Sigmoid colon (tissue), 7 donors: ENCODE results near the gene PTPN1. TPM values are rescaled to one million over a fixed set of nuclear protein-coding genes. Genes with fewer than 3 reads are reported as not detected.

Source experiments
- DNase-seq: peaks from one replicate; pipeline ENCODE4 v3.0.0-alpha.2; 2019
- H3K27ac ChIP-seq, 4 donors: fragments of 200-600 bp; sonication (generic); one replicate each; pipeline ENCODE4 v1.5.1; 2016 to 2019; ENCODE audit warnings: mild to moderate bottlenecking in 1 of 4
- H3K27me3 ChIP-seq, 3 donors: fragments of 200-600 bp; sonication (generic); one replicate each; pipeline ENCODE4 v1.5.1; 2019; ENCODE audit warnings: mild to moderate bottlenecking in 1 of 3
- H3K36me3 ChIP-seq, 4 donors: fragments of 200-600 bp; sonication (generic); one replicate each; pipeline ENCODE4 v1.5.1; 2016 to 2019
- H3K4me1 ChIP-seq, 4 donors: fragments of 200-600 bp; sonication (generic); one replicate each; pipeline ENCODE4 v1.5.1; 2017 to 2019
- H3K4me3 ChIP-seq, 4 donors: fragments of 200-600 bp; sonication (generic); one replicate each; pipeline ENCODE4 v1.5.1; 2017 to 2019; ENCODE audit warnings: mild to moderate bottlenecking in 2 of 4, moderate library complexity in 1 of 4
- H3K9me3 ChIP-seq, 4 donors: fragments of 200-600 bp in 3 of 4; sonication (generic) in 3 of 4; one replicate each; pipeline versions ENCODE4 v1.5.1 to v1.6.1; 2013 to 2019
- EP300 ChIP-seq, 4 donors: sonication (generic); formaldehyde crosslinking; IDR thresholded peaks; one replicate each; pipeline ENCODE4 v1.6.1; 2017; ENCODE audit warnings: antibody characterized with exemption in 4 of 4
- POLR2A ChIP-seq, 2 donors: fragments of 450-650 bp; IDR thresholded peaks; one replicate each; pipeline ENCODE4 v1.6.1; 2016; ENCODE audit warnings: antibody characterized with exemption in 2 of 2, mild to moderate bottlenecking in 2 of 2, moderate library complexity in 2 of 2
- POLR2AphosphoS5 ChIP-seq, 4 donors: sonication (generic); formaldehyde crosslinking; IDR thresholded peaks; one replicate each; pipeline ENCODE4 v1.6.1; 2017; ENCODE audit warnings: antibody characterized with exemption in 4 of 4
- WGBS, 2 donors: extraction: QIAGEN DNeasy Blood & Tissue Kit; methylation state at CpG; one replicate each; pipeline ENCODE4 v1.1.7; 2013; 5-methylcytosine and 5-hydroxymethylcytosine counted together
- intact Hi-C: fragments of 100-400 bp; cut with DNase I; formaldehyde crosslinking; loops from one replicate; pipeline ENCODE4 v1.15.1; 2023
- polyA plus RNA-seq, 3 donors: library from polyadenylated mRNA; stranded (reverse); fragments of 200-250 nt; gene quantifications; one replicate each; pipeline ENCODE4 v1.2.3, GENCODE V29; 2013
- total RNA-seq, 4 donors: library from RNA; depleted of rRNA; stranded (reverse); fragments of >200 nt; gene quantifications; one replicate each; pipeline ENCODE4 v1.1.0, GENCODE V29; 2016
- TF ChIP-seq, protein P1 (sequence below), 4 experiments: fragments of 450-650 bp in 3 of 4; fragments of 200-600 bp in 1 of 4; IDR thresholded peaks; one replicate each; pipeline ENCODE4 v1.5.1; 2016 to 2019; ENCODE audit warnings: antibody characterized with exemption in 4 of 4, mild to moderate bottlenecking in 3 of 4, moderate library complexity in 2 of 4
- donor health status: healthy with polysubstance abuse.
- donor health status: Bipolar disorder and iron deficiency.
- donor health status: healthy.

PTPN1 gene
- total and polyA plus RNA-seq, 7 donors, result 14.4 to 41.5 (median 23.6) TPM

DNA sequence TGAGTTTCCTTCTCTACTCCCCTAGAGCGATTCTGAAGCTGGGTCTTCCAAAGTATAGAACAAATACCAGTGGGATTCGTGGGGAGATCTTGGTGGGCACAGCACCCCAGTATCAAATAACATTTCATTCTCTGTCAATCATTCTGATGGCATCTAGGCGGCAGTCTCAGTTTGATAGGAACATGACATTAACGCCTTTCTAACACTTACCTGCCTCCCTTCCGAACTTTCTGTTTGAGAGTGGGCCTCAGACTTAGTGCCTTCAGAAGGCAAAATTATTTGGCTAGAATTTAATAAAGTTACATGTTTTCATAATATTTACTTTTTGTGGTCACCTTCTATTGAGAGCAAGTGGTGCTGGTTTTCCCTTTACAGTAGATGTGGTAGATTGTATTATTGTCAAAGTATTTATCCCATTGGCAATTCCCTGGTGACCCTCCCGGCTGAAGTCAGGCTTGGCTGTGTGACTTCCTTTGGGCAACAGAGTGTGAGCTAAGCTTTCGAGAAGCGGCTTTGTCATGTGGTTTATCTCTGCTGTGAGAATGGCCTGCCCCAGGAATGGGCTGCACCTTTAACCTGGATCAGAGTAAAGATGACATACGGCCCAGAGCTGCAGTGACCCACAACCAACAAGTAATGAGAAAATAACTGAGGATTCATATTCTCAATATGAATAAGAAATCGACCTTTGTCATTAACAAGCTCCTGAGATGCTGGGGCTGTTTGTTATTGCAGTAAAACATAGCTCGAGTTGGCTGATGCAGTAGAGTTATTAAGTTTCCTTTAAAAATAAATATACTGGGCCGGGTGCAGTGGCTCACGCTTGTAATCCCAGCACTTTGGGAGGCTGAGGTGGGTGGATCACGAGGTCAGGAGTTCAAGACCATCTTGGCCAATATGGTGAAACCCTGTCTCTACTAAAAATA lies 45.2 kb upstream of the PTPN1 start:
- 70 to 81% methylated on average over 14 of the region's 14 CpGs for WGBS, 2 donors
- H3K4me3 ChIP-seq, result no peak overlapping the region
- TF ChIP-seq EP300 (IDR thresholded peaks at IDR 0.05), result no peak
- TF ChIP-seq, protein P1, sequence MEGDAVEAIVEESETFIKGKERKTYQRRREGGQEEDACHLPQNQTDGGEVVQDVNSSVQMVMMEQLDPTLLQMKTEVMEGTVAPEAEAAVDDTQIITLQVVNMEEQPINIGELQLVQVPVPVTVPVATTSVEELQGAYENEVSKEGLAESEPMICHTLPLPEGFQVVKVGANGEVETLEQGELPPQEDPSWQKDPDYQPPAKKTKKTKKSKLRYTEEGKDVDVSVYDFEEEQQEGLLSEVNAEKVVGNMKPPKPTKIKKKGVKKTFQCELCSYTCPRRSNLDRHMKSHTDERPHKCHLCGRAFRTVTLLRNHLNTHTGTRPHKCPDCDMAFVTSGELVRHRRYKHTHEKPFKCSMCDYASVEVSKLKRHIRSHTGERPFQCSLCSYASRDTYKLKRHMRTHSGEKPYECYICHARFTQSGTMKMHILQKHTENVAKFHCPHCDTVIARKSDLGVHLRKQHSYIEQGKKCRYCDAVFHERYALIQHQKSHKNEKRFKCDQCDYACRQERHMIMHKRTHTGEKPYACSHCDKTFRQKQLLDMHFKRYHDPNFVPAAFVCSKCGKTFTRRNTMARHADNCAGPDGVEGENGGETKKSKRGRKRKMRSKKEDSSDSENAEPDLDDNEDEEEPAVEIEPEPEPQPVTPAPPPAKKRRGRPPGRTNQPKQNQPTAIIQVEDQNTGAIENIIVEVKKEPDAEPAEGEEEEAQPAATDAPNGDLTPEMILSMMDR (IDR thresholded peaks at IDR 0.05), result no peak
- no peak for TF ChIP-seq POLR2AphosphoS5 (IDR thresholded peaks at IDR 0.05)
- no peak for TF ChIP-seq POLR2A (IDR thresholded peaks at IDR 0.05)
- intact Hi-C loops, result loop anchor here (1.0 to 10.0 kb wide), 3 partner anchors 158 to 340 kb away; no protein-coding TSS in a partner anchor
- peaks cover 0 to 22% (median 14%) of the 10 kb centered on the region in 4 donors for H3K4me1 ChIP-seq
- H3K9me3 ChIP-seq, result no peaks in the 10 kb centered on the region
- DNase-seq, result no peak
- H3K36me3 ChIP-seq, result no peaks in the 10 kb centered on the region
- H3K27me3 ChIP-seq, result no peaks in the 10 kb centered on the region
- H3K27ac ChIP-seq, result no peak overlapping the region

- Histone ChIP-seq H3K27ac (no peak overlapping the region), H3K27me3 (no peaks in the 10 kb centered on the region), H3K4me1 (peaks cover 0 to 13% (median 4%) of the 10 kb centered on the region in 4 donors), H3K36me3 (no peaks in the 10 kb centered on the region), H3K4me3 (no peak overlapping the region), H3K9me3 (no peaks in the 10 kb centered on the region)
- intact Hi-C loops, result loop anchor here (10.0 kb wide), 1 partner anchor 342 kb away; no protein-coding TSS in a partner anchor
- DNase-seq, result no peak
- 75 to 82% methylated on average over 6 of the region's 6 CpGs for WGBS, 2 donors
- no peak for TF ChIP-seq POLR2A (IDR thresholded peaks at IDR 0.05)
- no peak for TF ChIP-seq EP300 (IDR thresholded peaks at IDR 0.05)
- TF ChIP-seq, protein P1 (IDR thresholded peaks at IDR 0.05), result no peak
- no peak for TF ChIP-seq POLR2AphosphoS5 (IDR thresholded peaks at IDR 0.05)
These were observed 43.0 kb upstream of the PTPN1 start for GRCh38 chr20:50467174-50467573.

- peaks cover 0 to 8% (median 3%) of the 10 kb centered on the region in 4 donors for H3K4me1 ChIP-seq
- no peak overlapping the region for H3K27ac ChIP-seq
- DNase-seq, result no peak
- no peak overlapping the region for H3K4me3 ChIP-seq
- no peaks in the 10 kb centered on the region for H3K36me3 ChIP-seq
- WGBS, 2 donors, result 74 to 80% methylated on average over 3 of the region's 3 CpGs
- H3K9me3 ChIP-seq, result no peaks in the 10 kb centered on the region
- TF ChIP-seq POLR2A (IDR thresholded peaks at IDR 0.05), result no peak
- no peak for TF ChIP-seq EP300 (IDR thresholded peaks at IDR 0.05)
- TF ChIP-seq, protein P1 (IDR thresholded peaks at IDR 0.05), result no peak
- no peak for TF ChIP-seq POLR2AphosphoS5 (IDR thresholded peaks at IDR 0.05)
- intact Hi-C loops, result loop anchor here (10.0 kb wide), 1 partner anchor 343 kb away; no protein-coding TSS in a partner anchor
- H3K27me3 ChIP-seq, result no peaks in the 10 kb centered on the region
These were observed 42.3 kb upstream of the PTPN1 start for GRCh38 chr20:50467718-50468356.

- Histone ChIP-seq H3K27me3 (no peaks in the 10 kb centered on the region), H3K36me3 (no peaks in the 10 kb centered on the region), H3K4me1 (peaks cover 0 to 8% (median 3%) of the 10 kb centered on the region in 4 donors), H3K27ac (no peak overlapping the region), H3K4me3 (no peak overlapping the region), H3K9me3 (no peaks in the 10 kb centered on the region)
- intact Hi-C loops, result loop anchor here (10.0 kb wide), 1 partner anchor 344 kb away; no protein-coding TSS in a partner anchor
- no peak for DNase-seq
- TF ChIP-seq EP300 (IDR thresholded peaks at IDR 0.05) (no peak), POLR2A (IDR thresholded peaks at IDR 0.05) (no peak), POLR2AphosphoS5 (IDR thresholded peaks at IDR 0.05) (no peak)
- TF ChIP-seq, protein P1 (IDR thresholded peaks at IDR 0.05), result no peak
- 68 to 73% methylated on average over 2 of the region's 2 CpGs for WGBS, 2 donors
These were observed 41.8 kb upstream of the PTPN1 start for GRCh38 chr20:50468378-50468798.
